Gastrocnemius medialis (tissue), 4 donors: ENCODE measurements around the gene MAPK1. TPM values are rescaled to one million over a fixed set of nuclear protein-coding genes. Genes with fewer than 3 reads are reported as not detected.
"Not testable (repeated sequence)": the region's sequence is repeated elsewhere in the genome, so short reads cannot be mapped to it uniquely, and the experiment has no call there.

ENCODE experiments used
- ATAC-seq, 2 donors: fragments of 150-250 bp; one replicate each; pipeline ENCODE4 v1.9.1; 2016
- DNase-seq, 2 donors: peaks; one replicate each; pipeline ENCODE4 v3.0.0-alpha.2; 2019
- H3K27ac ChIP-seq, 4 donors: fragments of 200-600 bp; sonication (generic); 1 replicate in 1 of 4; 2 replicates in 3 of 4; pipeline ENCODE4 v1.5.1; 2016 to 2018; ENCODE audit warnings: mild to moderate bottlenecking in 2 of 4, moderate library complexity in 1 of 4
- H3K27me3 ChIP-seq, 3 donors: fragments of 200-600 bp; sonication (generic) in 2 of 3; 1 replicate in 1 of 3; 2 replicates in 2 of 3; pipeline versions ENCODE4 v1.5.1 to v1.6.0; 2016 to 2019; ENCODE audit warnings: mild to moderate bottlenecking in 1 of 3, moderate library complexity in 1 of 3
- H3K36me3 ChIP-seq, 2 donors: fragments of 200-600 bp; sonication (generic) in 1 of 2; one replicate each; pipeline ENCODE4 v1.5.1; 2017 to 2018
- H3K4me1 ChIP-seq, 2 donors: fragments of 200-600 bp; sonication (generic) in 1 of 2; one replicate each; pipeline ENCODE4 v1.5.1; 2016 to 2017; ENCODE audit warnings: mild to moderate bottlenecking in 2 of 2
- H3K4me3 ChIP-seq, 4 donors: fragments of 200-600 bp; sonication (generic) in 3 of 4; 1 replicate in 1 of 4; 2 replicates in 3 of 4; pipeline ENCODE4 v1.5.1; 2016 to 2019; ENCODE audit warnings: mild to moderate bottlenecking in 2 of 4
- H3K9me3 ChIP-seq, 3 donors: fragments of 200-600 bp; sonication (generic) in 2 of 3; 1 replicate in 1 of 3; 2 replicates in 2 of 3; pipeline ENCODE4 v1.5.1; 2016 to 2019
- POLR2A ChIP-seq, 2 donors: fragments of 450-650 bp; IDR thresholded peaks; one replicate each; pipeline ENCODE4 v1.6.1; 2017; ENCODE audit warnings: antibody characterized with exemption in 2 of 2, mild to moderate bottlenecking in 2 of 2, moderate library complexity in 2 of 2
- in situ Hi-C, 4 donors: fragments of 200-750 bp; cut with MboI; loops; one replicate each; pipeline versions ENCODE4 v1.15.0 to v1.8.0; 2017; ENCODE audit warnings: low sequenced_read_pairs in 4 of 4
- intact Hi-C: fragments of 100-400 bp; cut with DNase I; formaldehyde crosslinking; loops from one replicate; pipeline ENCODE4 v1.15.1; 2023; ENCODE audit warnings: low total_unique reads
- total RNA-seq, 4 donors: library from RNA; depleted of rRNA; stranded (reverse); fragments of >200 nt; gene quantifications; one replicate each; pipeline versions ENCODE4 v1.1.0 to v1.2.3, GENCODE V29; 2016
- TF ChIP-seq, protein P1 (sequence below), 5 experiments: fragments of 450-650 bp in 3 of 5; fragments of 200-600 bp in 2 of 5; sonication (generic) in 2 of 5; IDR thresholded peaks in 4 of 5; conservative IDR thresholded peaks in 1 of 5; 1 replicate in 4 of 5; 2 replicates in 1 of 5; pipeline ENCODE4 v1.5.1; 2016 to 2019; ENCODE audit warnings: antibody characterized with exemption in 5 of 5, mild to moderate bottlenecking in 3 of 5, moderate library complexity in 3 of 5

The MAPK1 gene
- total RNA-seq, 4 donors from 2014 or later: 39.8 to 79.5 (median 57.2) TPM

DNA sequence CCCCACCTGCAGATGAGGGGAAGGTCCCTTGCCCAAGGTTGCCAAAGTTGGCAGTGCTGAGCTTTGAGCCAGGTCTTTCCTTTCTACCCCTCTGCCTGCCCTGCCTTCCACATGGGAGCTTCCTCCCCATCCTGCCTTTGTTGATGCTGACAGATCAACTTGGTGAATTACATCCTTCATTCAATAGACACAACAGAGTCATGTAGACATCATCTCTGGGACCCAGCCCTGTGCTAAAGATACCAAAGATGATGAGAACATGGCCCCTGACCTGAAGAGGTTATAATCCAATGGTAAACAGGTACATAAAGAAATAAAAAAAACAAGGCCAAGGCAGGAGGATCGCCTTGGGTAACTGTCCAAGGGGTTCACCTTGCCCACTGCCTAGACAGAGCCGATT, 42.4 kb upstream of the MAPK1 start:
- no peak for DNase-seq
- no peak for ATAC-seq
- H3K27ac ChIP-seq: no peak overlapping the region
- H3K9me3 ChIP-seq: no peaks in the 10 kb centered on the region
- intact Hi-C loops (no loop called here), in situ Hi-C loops (no loop called here)
- no peaks in the 10 kb centered on the region for H3K36me3 ChIP-seq
- no peaks in the 10 kb centered on the region for H3K4me1 ChIP-seq
- no peak overlapping the region for H3K4me3 ChIP-seq
- no peaks in the 10 kb centered on the region for H3K27me3 ChIP-seq
- TF ChIP-seq POLR2A (IDR thresholded peaks at IDR 0.05): no peak
- TF ChIP-seq, protein P1, sequence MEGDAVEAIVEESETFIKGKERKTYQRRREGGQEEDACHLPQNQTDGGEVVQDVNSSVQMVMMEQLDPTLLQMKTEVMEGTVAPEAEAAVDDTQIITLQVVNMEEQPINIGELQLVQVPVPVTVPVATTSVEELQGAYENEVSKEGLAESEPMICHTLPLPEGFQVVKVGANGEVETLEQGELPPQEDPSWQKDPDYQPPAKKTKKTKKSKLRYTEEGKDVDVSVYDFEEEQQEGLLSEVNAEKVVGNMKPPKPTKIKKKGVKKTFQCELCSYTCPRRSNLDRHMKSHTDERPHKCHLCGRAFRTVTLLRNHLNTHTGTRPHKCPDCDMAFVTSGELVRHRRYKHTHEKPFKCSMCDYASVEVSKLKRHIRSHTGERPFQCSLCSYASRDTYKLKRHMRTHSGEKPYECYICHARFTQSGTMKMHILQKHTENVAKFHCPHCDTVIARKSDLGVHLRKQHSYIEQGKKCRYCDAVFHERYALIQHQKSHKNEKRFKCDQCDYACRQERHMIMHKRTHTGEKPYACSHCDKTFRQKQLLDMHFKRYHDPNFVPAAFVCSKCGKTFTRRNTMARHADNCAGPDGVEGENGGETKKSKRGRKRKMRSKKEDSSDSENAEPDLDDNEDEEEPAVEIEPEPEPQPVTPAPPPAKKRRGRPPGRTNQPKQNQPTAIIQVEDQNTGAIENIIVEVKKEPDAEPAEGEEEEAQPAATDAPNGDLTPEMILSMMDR (IDR thresholded peaks at IDR 0.05 in 4 of 5, conservative IDR thresholded peaks at IDR 0.05 in 1 of 5): no peak

GRCh38 chr22:21907638-21908522, 40.4 kb upstream of the MAPK1 start:
- TF ChIP-seq, protein P1 (IDR thresholded peaks at IDR 0.05 in 4 of 5, conservative IDR thresholded peaks at IDR 0.05 in 1 of 5): no peak
- no peak for TF ChIP-seq POLR2A (IDR thresholded peaks at IDR 0.05)
- H3K9me3 ChIP-seq: no peaks in the 10 kb centered on the region
- DNase-seq (no peak), ATAC-seq (no peak)
- no peaks in the 10 kb centered on the region for H3K27me3 ChIP-seq
- H3K27ac ChIP-seq: no peak overlapping the region
- H3K36me3 ChIP-seq: no peaks in the 10 kb centered on the region
- no peak overlapping the region for H3K4me3 ChIP-seq
- intact Hi-C loops (no loop called here), in situ Hi-C loops (no loop called here)
- H3K4me1 ChIP-seq: no peaks in the 10 kb centered on the region

GRCh38 chr22:21905234-21905633, 37.8 kb upstream of the MAPK1 start:
- H3K4me1 ChIP-seq, H3K4me3 ChIP-seq, in situ Hi-C loops, DNase-seq, ATAC-seq, H3K27ac ChIP-seq, intact Hi-C loops, H3K36me3 ChIP-seq, H3K9me3 ChIP-seq, H3K27me3 ChIP-seq: not testable (repeated sequence)

DNA sequence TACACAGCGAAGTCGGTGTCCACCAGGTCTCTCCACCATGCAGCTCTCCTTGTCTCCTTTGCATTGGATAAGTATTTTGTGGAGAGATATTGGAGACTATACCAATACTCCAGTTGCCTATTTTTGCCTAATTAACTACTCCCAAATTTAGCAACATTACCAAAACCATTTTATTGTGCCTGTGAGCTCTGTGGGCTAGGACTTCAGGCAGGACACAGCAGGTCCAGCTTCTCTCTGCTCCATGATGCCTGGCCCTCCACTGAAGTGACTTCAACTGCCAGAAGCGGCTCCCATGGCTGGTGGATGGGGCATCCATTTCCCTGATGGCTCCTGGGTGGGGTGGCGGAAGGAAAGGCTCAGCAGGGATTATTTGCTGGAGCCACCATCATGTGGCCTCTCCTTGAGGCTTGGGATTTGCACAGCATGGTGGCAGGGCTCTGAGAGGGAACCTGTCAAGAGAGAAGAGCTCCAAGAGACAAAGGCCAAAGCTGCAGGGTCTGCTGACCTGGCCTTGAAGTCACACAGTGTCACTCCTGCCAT, 36.9 kb upstream of the MAPK1 start:
- intact Hi-C loops: no loop called here
- Histone ChIP-seq H3K27me3 (no peaks in the 10 kb centered on the region), H3K4me3 (no peak overlapping the region), H3K9me3 (no peaks in the 10 kb centered on the region), H3K4me1 (no peaks in the 10 kb centered on the region), H3K36me3 (no peaks in the 10 kb centered on the region), H3K27ac (no peak overlapping the region)
- DNase-seq (no peak), ATAC-seq (no peak)
- in situ Hi-C loops: no loop called here
- TF ChIP-seq, protein P1 (IDR thresholded peaks at IDR 0.05 in 4 of 5, conservative IDR thresholded peaks at IDR 0.05 in 1 of 5): no peak
- TF ChIP-seq POLR2A (IDR thresholded peaks at IDR 0.05): no peak

- in situ Hi-C loops: no loop called here
- H3K4me3 ChIP-seq: no peak overlapping the region
- DNase-seq (no peak), ATAC-seq (no peak)
- H3K36me3 ChIP-seq: no peaks in the 10 kb centered on the region
- H3K27me3 ChIP-seq: no peaks in the 10 kb centered on the region
- no peaks in the 10 kb centered on the region for H3K4me1 ChIP-seq
- intact Hi-C loops: no loop called here
- no peaks in the 10 kb centered on the region for H3K9me3 ChIP-seq
- no peak overlapping the region for H3K27ac ChIP-seq
- TF ChIP-seq, protein P1 (IDR thresholded peaks at IDR 0.05 in 4 of 5, conservative IDR thresholded peaks at IDR 0.05 in 1 of 5): no peak
- TF ChIP-seq POLR2A (IDR thresholded peaks at IDR 0.05): no peak
Observed at GRCh38 chr22:21903283-21903682, 35.8 kb upstream of the MAPK1 start.
